Measurements from ENCODE around the gene DMBX1. TPM values are rescaled to one million over a fixed set of nuclear protein-coding genes. Genes with fewer than 3 reads are reported as not detected.

Gene DMBX1
- total and polyA plus RNA-seq, 2 of the 13 experiments (the other 11 are each of a cell fraction or from before 2014, with no cell fraction given), result not detected

DNA sequence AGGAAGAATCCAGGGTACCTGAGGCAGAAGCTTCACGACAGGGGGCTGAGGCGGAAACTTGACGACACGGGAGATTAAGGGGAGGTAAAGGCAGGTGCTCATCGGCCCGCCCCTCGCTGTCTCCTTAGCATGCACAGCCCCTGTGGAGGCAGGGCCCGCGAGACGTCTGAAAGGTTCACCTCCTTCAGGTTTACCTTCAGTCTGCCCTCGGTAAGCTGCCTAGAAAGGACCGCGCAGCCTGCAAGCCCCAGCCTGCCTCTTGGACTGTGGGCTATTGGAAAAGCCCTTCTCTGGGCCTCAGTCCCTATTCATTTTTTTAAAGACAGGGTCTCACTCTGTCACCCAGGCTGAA is 33.3 kb downstream of the DMBX1 start:
- no peak overlapping the region for H2AFZ ChIP-seq (ENCODE audit: low read length)
- no peaks in the 10 kb centered on the region for H3K9me3 ChIP-seq (ENCODE audit: low read length)
- no peak for TF ChIP-seq ZNF30 (CRISPR knock-in tag; IDR thresholded peaks at IDR 0.05)
- no peak for TF ChIP-seq ZNF747 (CRISPR knock-in tag; IDR thresholded peaks at IDR 0.05; ENCODE audit: borderline replicate concordance)
- TF ChIP-seq THYN1 (CRISPR knock-in tag; IDR thresholded peaks at IDR 0.05; ENCODE audit: borderline replicate concordance, low read depth), result no peak
- TF ChIP-seq, protein P1, sequence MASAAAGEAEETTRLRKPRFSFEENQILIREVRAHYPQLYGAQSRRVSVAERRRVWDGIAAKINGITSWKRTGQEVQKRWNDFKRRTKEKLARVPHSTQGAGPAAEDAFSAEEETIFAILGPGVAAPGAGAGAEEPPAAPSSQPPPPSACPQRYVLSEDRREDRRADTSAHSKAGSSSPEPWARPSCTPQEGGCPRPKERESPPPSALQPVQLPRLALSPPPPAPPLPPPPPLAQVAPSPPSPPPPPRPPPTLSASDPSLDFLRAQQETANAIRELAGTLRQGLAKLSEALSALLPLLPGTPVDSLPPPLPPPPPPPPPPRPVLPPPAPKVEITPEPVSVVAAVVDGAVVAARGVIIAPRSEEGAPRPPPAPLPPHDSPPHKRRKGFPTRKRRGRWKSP (CRISPR knock-in tag; IDR thresholded peaks at IDR 0.05), result no peak
- TF ChIP-seq MXI1 (IDR thresholded peaks at IDR 0.05; ENCODE audit: borderline replicate concordance, low read depth, low read length), result no peak
- DNase-seq (ENCODE audit: low spot score) (no peak), FAIRE-seq (no peak), ATAC-seq (no peak)
- intact Hi-C loops (cut with micrococcal nuclease; ENCODE audit: unreplicated experiment) (no loop called here), in situ Hi-C loops (cut with HindIII; ENCODE audit: extremely low pct_ligation_motif_present, low pct_unique_long_range_greater_than_20kb) (no loop called here)
- no peaks in the 10 kb centered on the region for H3K79me2 ChIP-seq (ENCODE audit: insufficient read depth, low read length)
- H3K4me3 ChIP-seq (replicated peaks in 1 of 3; ENCODE audit: insufficient read depth in 1 of 3, low read depth in 2 of 3, low read length in 3 of 3), result no peak overlapping the region
- H3K4me1 ChIP-seq (ENCODE audit: insufficient read depth, low read length), result peaks cover 35% of the 10 kb centered on the region
- ChIA-PET CTCF (ENCODE audit: low intra/inter-chr PET ratio, low total read pairs) (no interaction called here), POLR2A (no interaction called here)
- H3K9ac ChIP-seq (ENCODE audit: insufficient read depth, low read depth, low read length), result no peak overlapping the region
- H4K20me1 ChIP-seq (ENCODE audit: insufficient read depth, low read length), result peaks cover 8% of the 10 kb centered on the region
- WGBS (ENCODE audit: low lambda C conversion rate), result 57% methylated on average over 7 of the region's 13 CpGs
- H3K4me2 ChIP-seq (ENCODE audit: low read depth, low read length), result no peak overlapping the region
- BruUV-seq (replicated peaks), result no TSS peak
- H3K27me3 ChIP-seq (ENCODE audit: control insufficient read depth in 1 of 2, insufficient read depth in 2 of 2, low read length in 2 of 2), result peaks cover 2 to 43% of the 10 kb centered on the region in 2 experiments; a peak in 3 of 5 replicates
- H3K36me3 ChIP-seq (replicated peaks in 1 of 2; ENCODE audit: control insufficient read depth in 1 of 2, insufficient read depth in 2 of 2, low read length in 2 of 2), result no peaks in the 10 kb centered on the region
- H3K27ac ChIP-seq (ENCODE audit: extremely low read length, insufficient read depth, low read length), result no peak overlapping the region

DNA sequence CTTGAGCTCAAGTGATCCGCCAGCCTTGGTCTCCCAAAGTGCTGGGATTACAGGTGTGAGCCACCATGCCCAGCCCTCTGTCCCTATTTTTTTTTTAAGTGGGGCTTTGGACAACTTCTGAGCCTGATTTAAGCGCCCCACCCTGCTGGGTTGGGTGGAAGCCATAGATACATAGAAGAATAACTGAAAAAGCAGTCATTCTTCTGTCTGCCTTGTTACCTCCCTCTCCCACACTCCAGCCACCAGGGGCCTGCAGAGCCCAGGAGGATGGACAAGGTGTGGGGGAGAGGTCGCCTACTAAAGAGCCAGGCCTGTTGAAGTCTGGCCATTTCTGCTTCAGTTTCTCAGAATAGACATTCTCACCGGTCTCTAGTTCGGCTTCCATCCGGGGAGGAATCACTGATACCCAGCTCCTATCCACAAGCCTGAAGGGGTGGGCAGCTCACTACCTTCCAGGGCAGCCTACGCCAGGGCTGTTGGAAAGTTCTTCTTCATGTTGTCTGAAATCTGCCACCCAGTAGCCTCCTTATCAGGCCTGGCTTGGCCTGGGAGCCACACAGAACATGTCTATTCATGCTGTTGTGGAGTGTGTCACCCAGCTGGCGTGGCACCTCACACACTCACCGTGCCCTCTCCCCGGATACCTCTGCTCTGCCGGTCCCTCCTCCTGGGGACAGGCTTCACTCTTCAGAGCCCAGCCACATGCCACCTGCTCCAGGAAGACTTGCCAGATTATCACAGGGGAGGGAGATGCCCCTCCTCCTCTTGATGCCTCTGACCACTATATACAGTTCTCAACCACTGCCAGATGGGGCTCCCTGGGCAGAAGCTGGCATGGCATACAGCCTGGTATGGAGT is 34.1 kb downstream of the DMBX1 start:
- Histone ChIP-seq H3K79me2 (ENCODE audit: insufficient read depth, low read length) (no peaks in the 10 kb centered on the region), H3K4me3 (replicated peaks in 1 of 3; ENCODE audit: insufficient read depth in 1 of 3, low read depth in 2 of 3, low read length in 3 of 3) (no peak overlapping the region), H3K9ac (ENCODE audit: insufficient read depth, low read depth, low read length) (no peak overlapping the region), H3K27me3 (ENCODE audit: control insufficient read depth in 1 of 2, insufficient read depth in 2 of 2, low read length in 2 of 2) (peaks cover 2 to 43% of the 10 kb centered on the region in 2 experiments; a peak in 3 of 5 replicates), H3K4me1 (ENCODE audit: insufficient read depth, low read length) (peaks cover 32% of the 10 kb centered on the region), H3K27ac (ENCODE audit: extremely low read length, insufficient read depth, low read length) (no peak overlapping the region), H3K9me3 (ENCODE audit: low read length) (no peaks in the 10 kb centered on the region), H3K4me2 (ENCODE audit: low read depth, low read length) (no peak overlapping the region), H3K36me3 (replicated peaks in 1 of 2; ENCODE audit: control insufficient read depth in 1 of 2, insufficient read depth in 2 of 2, low read length in 2 of 2) (no peaks in the 10 kb centered on the region), H2AFZ (ENCODE audit: low read length) (no peak overlapping the region), H4K20me1 (ENCODE audit: insufficient read depth, low read length) (peaks cover 8% of the 10 kb centered on the region)
- no TSS peak for BruUV-seq (replicated peaks)
- FAIRE-seq (no peak), DNase-seq (ENCODE audit: low spot score) (no peak), ATAC-seq (no peak)
- WGBS (ENCODE audit: low lambda C conversion rate), result 46% methylated on average over 9 of the region's 11 CpGs
- in situ Hi-C loops (cut with HindIII; ENCODE audit: extremely low pct_ligation_motif_present, low pct_unique_long_range_greater_than_20kb), result no loop called here
- intact Hi-C loops (cut with micrococcal nuclease; ENCODE audit: unreplicated experiment), result no loop called here
- CTCF ChIA-PET (ENCODE audit: low intra/inter-chr PET ratio, low total read pairs), result no interaction called here
- POLR2A ChIA-PET, result no interaction called here
- TF ChIP-seq ZNF850 (CRISPR knock-in tag; conservative IDR thresholded peaks at IDR 0.05) (no peak), ZNF878 (CRISPR knock-in tag; IDR thresholded peaks at IDR 0.05) (no peak), ZFX (CRISPR knock-in tag; IDR thresholded peaks at IDR 0.05; ENCODE audit: low read depth) (no peak), ZBTB1 (CRISPR knock-in tag; IDR thresholded peaks at IDR 0.05; ENCODE audit: borderline replicate concordance) (no peak)
- TF ChIP-seq, protein P2, sequence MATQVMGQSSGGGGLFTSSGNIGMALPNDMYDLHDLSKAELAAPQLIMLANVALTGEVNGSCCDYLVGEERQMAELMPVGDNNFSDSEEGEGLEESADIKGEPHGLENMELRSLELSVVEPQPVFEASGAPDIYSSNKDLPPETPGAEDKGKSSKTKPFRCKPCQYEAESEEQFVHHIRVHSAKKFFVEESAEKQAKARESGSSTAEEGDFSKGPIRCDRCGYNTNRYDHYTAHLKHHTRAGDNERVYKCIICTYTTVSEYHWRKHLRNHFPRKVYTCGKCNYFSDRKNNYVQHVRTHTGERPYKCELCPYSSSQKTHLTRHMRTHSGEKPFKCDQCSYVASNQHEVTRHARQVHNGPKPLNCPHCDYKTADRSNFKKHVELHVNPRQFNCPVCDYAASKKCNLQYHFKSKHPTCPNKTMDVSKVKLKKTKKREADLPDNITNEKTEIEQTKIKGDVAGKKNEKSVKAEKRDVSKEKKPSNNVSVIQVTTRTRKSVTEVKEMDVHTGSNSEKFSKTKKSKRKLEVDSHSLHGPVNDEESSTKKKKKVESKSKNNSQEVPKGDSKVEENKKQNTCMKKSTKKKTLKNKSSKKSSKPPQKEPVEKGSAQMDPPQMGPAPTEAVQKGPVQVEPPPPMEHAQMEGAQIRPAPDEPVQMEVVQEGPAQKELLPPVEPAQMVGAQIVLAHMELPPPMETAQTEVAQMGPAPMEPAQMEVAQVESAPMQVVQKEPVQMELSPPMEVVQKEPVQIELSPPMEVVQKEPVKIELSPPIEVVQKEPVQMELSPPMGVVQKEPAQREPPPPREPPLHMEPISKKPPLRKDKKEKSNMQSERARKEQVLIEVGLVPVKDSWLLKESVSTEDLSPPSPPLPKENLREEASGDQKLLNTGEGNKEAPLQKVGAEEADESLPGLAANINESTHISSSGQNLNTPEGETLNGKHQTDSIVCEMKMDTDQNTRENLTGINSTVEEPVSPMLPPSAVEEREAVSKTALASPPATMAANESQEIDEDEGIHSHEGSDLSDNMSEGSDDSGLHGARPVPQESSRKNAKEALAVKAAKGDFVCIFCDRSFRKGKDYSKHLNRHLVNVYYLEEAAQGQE (IDR thresholded peaks at IDR 0.05; ENCODE audit: borderline replicate concordance in 1 of 2, low read depth in 1 of 2, low read length in 2 of 2), result no peak
